Erythroblast (primary cell): ENCODE measurements around the gene SULT1E1.

Experiments used
- GATA1 ChIP-seq: IDR thresholded peaks from 2 replicates; pipeline ENCODE4 v1.6.1; 2011; ENCODE audit warnings: low read depth, mild to moderate bottlenecking, control low read depth, low read length, moderate library complexity
- POLR2A ChIP-seq: IDR thresholded peaks from 2 replicates; pipeline ENCODE4 v1.6.1; 2011; ENCODE audit warnings: mild to moderate bottlenecking, low read length

GRCh38 chr4:69878250-69878649 lies 18.3 kb upstream of the SULT1E1 start:
- no peak for TF ChIP-seq POLR2A
- TF ChIP-seq GATA1, result no peak
